Neural cell (in vitro differentiated cells): ENCODE data around the gene ERICH6B.

Experiments used
- EP300 ChIP-seq: fragments of 450-650 bp; conservative IDR thresholded peaks from 2 replicates; pipeline ENCODE4 v1.6.1; 2014; ENCODE audit warnings: antibody characterized with exemption, mild to moderate bottlenecking, moderate library complexity; ENCODE audit not compliant: poor library complexity, severe bottlenecking
- EZH2 ChIP-seq: fragments of 200-600, 300-800 bp; shearing (Covaris generic), sonication (generic); IDR thresholded peaks from 2 replicates; pipeline ENCODE4 v1.6.1; 2014; ENCODE audit warnings: antibody characterized with exemption, low read length, borderline replicate concordance, mild to moderate bottlenecking; ENCODE audit not compliant: insufficient read depth, poor library complexity, severe bottlenecking
- MXI1 ChIP-seq: fragments of 450-650 bp; conservative IDR thresholded peaks from 2 replicates; pipeline ENCODE4 v1.6.1; 2014; ENCODE audit warnings: antibody characterized with exemption, mild to moderate bottlenecking; ENCODE audit not compliant: poor library complexity, severe bottlenecking
- POLR2AphosphoS5 ChIP-seq: IDR thresholded peaks from 2 replicates; pipeline ENCODE4 v1.6.1; 2012
- RAD21 ChIP-seq: fragments of 450-650 bp; conservative IDR thresholded peaks from 2 replicates; pipeline ENCODE4 v1.6.1; 2014; ENCODE audit warnings: antibody characterized with exemption, mild to moderate bottlenecking, moderate library complexity
- TF ChIP-seq, protein P1 (sequence below): fragments of 450-650 bp; IDR thresholded peaks from 2 replicates; pipeline ENCODE4 v1.5.1; 2014; ENCODE audit warnings: antibody characterized with exemption, mild to moderate bottlenecking, moderate library complexity; ENCODE audit not compliant: poor library complexity, severe bottlenecking

DNA sequence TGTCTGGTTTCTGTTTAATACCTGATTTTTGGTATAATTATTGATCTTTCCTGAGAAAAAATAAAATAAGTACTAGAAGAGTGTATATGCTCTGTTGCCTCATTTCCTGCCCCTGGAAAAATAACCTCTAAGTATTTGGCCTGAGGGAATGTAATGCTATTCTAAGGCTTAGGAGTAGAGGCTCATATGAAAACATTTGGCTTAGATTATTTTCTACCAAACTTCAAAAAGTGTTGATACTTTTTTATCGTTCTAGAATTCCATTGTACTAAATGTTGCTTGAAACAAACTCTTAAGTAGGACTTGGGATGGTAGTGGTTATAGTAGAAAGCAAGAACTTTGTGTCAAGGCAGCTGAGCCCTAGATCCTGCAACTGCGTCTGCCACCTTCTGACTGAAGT, 93.0 kb downstream of the ERICH6B start:
- TF ChIP-seq EZH2 (no peak), MXI1 (no peak), EP300 (no peak), RAD21 (no peak), POLR2AphosphoS5 (no peak)
- TF ChIP-seq, protein P1, sequence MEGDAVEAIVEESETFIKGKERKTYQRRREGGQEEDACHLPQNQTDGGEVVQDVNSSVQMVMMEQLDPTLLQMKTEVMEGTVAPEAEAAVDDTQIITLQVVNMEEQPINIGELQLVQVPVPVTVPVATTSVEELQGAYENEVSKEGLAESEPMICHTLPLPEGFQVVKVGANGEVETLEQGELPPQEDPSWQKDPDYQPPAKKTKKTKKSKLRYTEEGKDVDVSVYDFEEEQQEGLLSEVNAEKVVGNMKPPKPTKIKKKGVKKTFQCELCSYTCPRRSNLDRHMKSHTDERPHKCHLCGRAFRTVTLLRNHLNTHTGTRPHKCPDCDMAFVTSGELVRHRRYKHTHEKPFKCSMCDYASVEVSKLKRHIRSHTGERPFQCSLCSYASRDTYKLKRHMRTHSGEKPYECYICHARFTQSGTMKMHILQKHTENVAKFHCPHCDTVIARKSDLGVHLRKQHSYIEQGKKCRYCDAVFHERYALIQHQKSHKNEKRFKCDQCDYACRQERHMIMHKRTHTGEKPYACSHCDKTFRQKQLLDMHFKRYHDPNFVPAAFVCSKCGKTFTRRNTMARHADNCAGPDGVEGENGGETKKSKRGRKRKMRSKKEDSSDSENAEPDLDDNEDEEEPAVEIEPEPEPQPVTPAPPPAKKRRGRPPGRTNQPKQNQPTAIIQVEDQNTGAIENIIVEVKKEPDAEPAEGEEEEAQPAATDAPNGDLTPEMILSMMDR: no peak
